Adrenal gland (tissue), 12 donors: ENCODE data around the gene FOXN3. TPM values are rescaled to one million over a fixed set of nuclear protein-coding genes. Genes with fewer than 3 reads are reported as not detected.

Experiments used
- DNase-seq, 7 donors: peaks; one replicate each; pipeline ENCODE4 v3.0.0-alpha.2; 2019 to 2020
- H3K27ac ChIP-seq, 5 donors: fragments of 200-600 bp; sonication (generic) in 4 of 5; 1 replicate in 3 of 5; 2 replicates in 2 of 5; pipeline versions ENCODE4 v1.5.1 to v1.8.0; 2016 to 2020; ENCODE audit warnings: mild to moderate bottlenecking in 1 of 5
- H3K27me3 ChIP-seq: fragments of 200-600 bp; 2 replicates; pipeline ENCODE4 v1.8.0; 2021
- H3K36me3 ChIP-seq, 2 donors: fragments of 200-600 bp; replicated peaks in 1 of 2; 1 replicate in 1 of 2; 2 replicates in 1 of 2; pipeline versions ENCODE4 v1.5.1 to v1.8.0; 2018 to 2022
- H3K4me1 ChIP-seq, 2 donors: fragments of 200-600 bp; replicated peaks in 1 of 2; 1 replicate in 1 of 2; 2 replicates in 1 of 2; pipeline versions ENCODE4 v1.5.1 to v1.8.0; 2018 to 2021
- H3K4me3 ChIP-seq, 4 donors: fragments of 200-600 bp; sonication (generic) in 3 of 4; one replicate each; pipeline ENCODE4 v1.5.1; 2016 to 2018
- H3K9me3 ChIP-seq, 3 donors: fragments of 200-600 bp; sonication (generic) in 1 of 3; replicated peaks in 1 of 3; 1 replicate in 2 of 3; 2 replicates in 1 of 3; pipeline versions ENCODE4 v1.5.1 to v1.8.0; 2016 to 2021
- POLR2A ChIP-seq, 2 donors: fragments of 450-650 bp; IDR thresholded peaks; one replicate each; pipeline ENCODE4 v1.6.1; 2017; ENCODE audit warnings: antibody characterized with exemption in 2 of 2, mild to moderate bottlenecking in 2 of 2, moderate library complexity in 1 of 2
- WGBS, 4 donors: extraction: QIAGEN DNeasy Blood & Tissue Kit in 2 of 4; methylation state at CpG; one replicate each; pipeline versions ENCODE4 v1.1.5 to v1.1.7; 2013 to 2017; 5-methylcytosine and 5-hydroxymethylcytosine counted together
- intact Hi-C, 2 donors: fragments of 100-400 bp; cut with DNase I; formaldehyde crosslinking; loops; one replicate each; pipeline versions ENCODE4 v1.14.1 to v1.15.0; 2022 to 2023
- polyA plus RNA-seq, 3 donors: library from polyadenylated mRNA; stranded (reverse); fragments of 200-250 nt in 2 of 3; fragments of 350-450 nt in 1 of 3; fragmentation: Illumina TruSeq in 1 of 3; extraction: RNeasy Lipid Tissue Mini Kit (QIAGEN cat#74804) in 1 of 3; gene quantifications; one replicate each; pipeline ENCODE4 v1.2.3, GENCODE V29; 2013 to 2014
- total RNA-seq, 9 donors: library from RNA; depleted of rRNA in 4 of 9; stranded (reverse); fragments of >200 nt in 4 of 9; fragments of 120-200 nt in 1 of 9; fragmentation: NEBNext Ultra II Directional in 1 of 9; extraction: Animal tissue kit (Norgen Biotek cat#: 25700) in 1 of 9; gene quantifications; one replicate each; pipeline versions ENCODE4 v1.1.0 to v1.2.4, GENCODE V29; 2013 to 2023
- TF ChIP-seq, protein P1 (sequence below), 6 experiments: fragments of 450-650 bp in 4 of 6; fragments of 200-600 bp in 2 of 6; sonication (generic) in 1 of 6; IDR thresholded peaks; 1 replicate in 5 of 6; 2 replicates in 1 of 6; pipeline versions ENCODE4 v1.5.1 to v1.8.0; 2016 to 2021; ENCODE audit warnings: antibody characterized with exemption in 6 of 6, mild to moderate bottlenecking in 2 of 6, moderate library complexity in 1 of 6
- donor health status: healthy with polysubstance abuse.
- donor health status: Bipolar disorder and iron deficiency.
- donor health status: DM: yes; HTN: yes; CAD: no.
- donor health status: DM: no; HTN: no; CAD: no.
- donor health status: DM: no; HTN: no; CAD: no.
- donor health status: DM: yes; HTN: yes; CAD: no.

The FOXN3 gene
- total and polyA plus RNA-seq, 12 donors, result 10.7 to 131 (median 96.8) TPM

- intact Hi-C loops, result no loop called here
- DNase-seq, result no peak
- WGBS, 4 donors, result 92 to 100% (median 94%) methylated on average over 2 to 7 of the region's 7 CpGs
Measured at GRCh38 chr14:89138846-89139245, 278.2 kb downstream of the FOXN3 start.

GRCh38 chr14:89137526-89138163, 279.4 kb downstream of the FOXN3 start:
- H3K4me1 ChIP-seq, result no peaks in the 10 kb centered on the region
- TF ChIP-seq POLR2A (IDR thresholded peaks at IDR 0.05), result no peak
- TF ChIP-seq, protein P1, sequence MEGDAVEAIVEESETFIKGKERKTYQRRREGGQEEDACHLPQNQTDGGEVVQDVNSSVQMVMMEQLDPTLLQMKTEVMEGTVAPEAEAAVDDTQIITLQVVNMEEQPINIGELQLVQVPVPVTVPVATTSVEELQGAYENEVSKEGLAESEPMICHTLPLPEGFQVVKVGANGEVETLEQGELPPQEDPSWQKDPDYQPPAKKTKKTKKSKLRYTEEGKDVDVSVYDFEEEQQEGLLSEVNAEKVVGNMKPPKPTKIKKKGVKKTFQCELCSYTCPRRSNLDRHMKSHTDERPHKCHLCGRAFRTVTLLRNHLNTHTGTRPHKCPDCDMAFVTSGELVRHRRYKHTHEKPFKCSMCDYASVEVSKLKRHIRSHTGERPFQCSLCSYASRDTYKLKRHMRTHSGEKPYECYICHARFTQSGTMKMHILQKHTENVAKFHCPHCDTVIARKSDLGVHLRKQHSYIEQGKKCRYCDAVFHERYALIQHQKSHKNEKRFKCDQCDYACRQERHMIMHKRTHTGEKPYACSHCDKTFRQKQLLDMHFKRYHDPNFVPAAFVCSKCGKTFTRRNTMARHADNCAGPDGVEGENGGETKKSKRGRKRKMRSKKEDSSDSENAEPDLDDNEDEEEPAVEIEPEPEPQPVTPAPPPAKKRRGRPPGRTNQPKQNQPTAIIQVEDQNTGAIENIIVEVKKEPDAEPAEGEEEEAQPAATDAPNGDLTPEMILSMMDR (IDR thresholded peaks at IDR 0.05), result no peak
- peak overlapping the region in 1 of 5 donors; percentile 7 for H3K27ac ChIP-seq
- H3K9me3 ChIP-seq, result no peaks in the 10 kb centered on the region
- H3K27me3 ChIP-seq, result no peaks in the 10 kb centered on the region
- no peaks in the 10 kb centered on the region for H3K36me3 ChIP-seq
- H3K4me3 ChIP-seq, result no peak overlapping the region
- intact Hi-C loops, result no loop called here
- peak; percentile 81 to 96 (median 94) for DNase-seq
- 40 to 68% (median 51%) methylated on average over 5 to 7 of the region's 7 CpGs for WGBS, 4 donors

More at GRCh38 chr14:89138846-89139245, 278.2 kb downstream of the FOXN3 start:
- no peak for TF ChIP-seq POLR2A (IDR thresholded peaks at IDR 0.05)
- TF ChIP-seq, protein P1 (IDR thresholded peaks at IDR 0.05), result no peak
- H3K27ac ChIP-seq, result no peak overlapping the region
- H3K27me3 ChIP-seq, result no peaks in the 10 kb centered on the region
- H3K36me3 ChIP-seq, result no peaks in the 10 kb centered on the region
- no peaks in the 10 kb centered on the region for H3K4me1 ChIP-seq
- H3K9me3 ChIP-seq, result no peaks in the 10 kb centered on the region
- no peak overlapping the region for H3K4me3 ChIP-seq

- 85 to 92% (median 89%) methylated on average over 3 of the region's 3 CpGs for WGBS, 4 donors
- Histone ChIP-seq H3K9me3 (no peaks in the 10 kb centered on the region), H3K27ac (no peak overlapping the region), H3K27me3 (no peaks in the 10 kb centered on the region), H3K4me3 (no peak overlapping the region), H3K36me3 (no peaks in the 10 kb centered on the region), H3K4me1 (no peaks in the 10 kb centered on the region)
- TF ChIP-seq, protein P1 (IDR thresholded peaks at IDR 0.05), result no peak
- no peak for TF ChIP-seq POLR2A (IDR thresholded peaks at IDR 0.05)
- intact Hi-C loops, result no loop called here
- no peak for DNase-seq
Measured at GRCh38 chr14:89136587-89136986, 280.4 kb downstream of the FOXN3 start.

DNA sequence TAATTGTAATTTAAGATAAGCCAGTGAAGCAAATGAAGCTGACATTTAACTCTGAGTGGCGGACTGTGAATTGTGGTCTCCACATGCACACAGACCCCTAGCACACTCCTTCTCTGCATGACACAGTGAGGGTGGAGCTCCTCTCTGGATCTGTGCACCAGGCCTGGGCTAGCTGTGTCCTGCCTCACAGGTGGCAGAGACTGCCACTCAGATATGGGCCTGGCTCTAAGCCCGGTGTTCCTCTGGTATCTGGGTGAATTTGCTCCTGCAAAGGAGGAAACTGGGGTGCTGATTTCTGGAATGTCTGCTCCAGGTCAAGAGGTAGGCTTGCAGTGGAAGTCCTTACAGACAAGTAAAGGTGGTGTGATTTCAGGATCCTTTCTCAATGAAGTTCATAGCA, 282.4 kb downstream of the FOXN3 start:
- TF ChIP-seq, protein P1 (IDR thresholded peaks at IDR 0.05), result no peak
- no peak for TF ChIP-seq POLR2A (IDR thresholded peaks at IDR 0.05)
- no peaks in the 10 kb centered on the region for H3K27me3 ChIP-seq
- H3K4me1 ChIP-seq, result no peaks in the 10 kb centered on the region
- H3K27ac ChIP-seq, result no peak overlapping the region
- intact Hi-C loops, result no loop called here
- no peak overlapping the region for H3K4me3 ChIP-seq
- no peaks in the 10 kb centered on the region for H3K9me3 ChIP-seq
- DNase-seq, result no peak
- H3K36me3 ChIP-seq, result no peaks in the 10 kb centered on the region
- 84 to 95% (median 88%) methylated on average over 2 of the region's 2 CpGs for WGBS, 4 donors
